ENCODE results near the gene SND1.

The SND1 gene

DNA sequence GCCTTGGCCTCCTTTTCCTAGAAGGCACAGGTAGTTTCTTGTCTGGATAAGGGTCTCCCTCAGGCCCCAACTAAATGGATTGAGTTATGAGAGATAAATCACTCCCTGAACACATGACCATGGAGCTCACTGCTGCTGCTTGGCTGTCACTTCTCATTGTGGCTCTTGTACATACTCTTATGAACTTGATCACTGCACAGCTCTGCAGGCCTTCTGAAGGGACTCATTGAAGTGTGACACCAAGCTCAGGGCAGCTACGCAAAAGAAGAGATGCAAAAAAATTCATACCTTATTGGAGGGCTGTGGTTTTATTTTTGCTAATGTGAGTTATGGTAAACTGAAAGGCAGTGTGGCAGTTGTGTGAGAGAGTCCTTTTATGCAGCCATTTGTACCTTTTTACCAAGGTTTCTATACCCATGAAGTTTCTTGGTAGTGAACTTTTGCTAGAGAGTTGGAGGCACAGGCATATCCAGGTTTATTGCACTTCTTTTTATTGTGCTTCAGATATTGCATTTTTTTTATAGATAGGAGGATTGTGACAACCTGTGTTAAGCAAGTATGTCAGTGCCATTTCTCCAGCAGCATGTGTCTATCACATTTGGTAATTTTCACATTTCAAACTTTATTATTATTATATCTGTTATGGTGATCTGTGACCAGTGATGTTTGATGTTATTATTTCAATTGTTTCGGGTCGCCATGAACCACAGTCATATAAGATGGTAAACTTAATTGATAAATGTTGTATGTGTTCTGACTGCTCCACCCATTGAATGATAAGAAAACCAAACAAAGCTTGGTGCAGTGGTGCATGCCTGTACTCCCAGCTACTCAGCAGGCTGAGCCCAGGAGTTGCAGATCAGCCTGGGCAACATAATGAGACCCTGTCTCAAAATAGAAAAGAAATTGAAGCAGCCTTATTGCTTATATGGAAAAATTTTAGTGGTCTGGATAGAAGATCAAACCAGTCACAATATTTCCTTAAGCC lies 278.6 kb downstream of the SND1 start:
- H3K9me3 Mint-ChIP-seq: no peaks in the 10 kb centered on the region
- peak overlapping the region; percentile 79 for H3K27ac Mint-ChIP-seq
- ATAC-seq (ENCODE audit: low read depth) (peak; percentile 90), DNase-seq (ENCODE audit: low spot score in 2 of 2) (peak; percentile 15 to 20)
- H3K27me3 Mint-ChIP-seq: no peaks in the 10 kb centered on the region
- H3K4me3 Mint-ChIP-seq: peak overlapping the region; percentile 86
- H3K4me1 Mint-ChIP-seq: peaks cover 62% of the 10 kb centered on the region
- peaks cover 14% of the 10 kb centered on the region for H3K36me3 Mint-ChIP-seq

DNA sequence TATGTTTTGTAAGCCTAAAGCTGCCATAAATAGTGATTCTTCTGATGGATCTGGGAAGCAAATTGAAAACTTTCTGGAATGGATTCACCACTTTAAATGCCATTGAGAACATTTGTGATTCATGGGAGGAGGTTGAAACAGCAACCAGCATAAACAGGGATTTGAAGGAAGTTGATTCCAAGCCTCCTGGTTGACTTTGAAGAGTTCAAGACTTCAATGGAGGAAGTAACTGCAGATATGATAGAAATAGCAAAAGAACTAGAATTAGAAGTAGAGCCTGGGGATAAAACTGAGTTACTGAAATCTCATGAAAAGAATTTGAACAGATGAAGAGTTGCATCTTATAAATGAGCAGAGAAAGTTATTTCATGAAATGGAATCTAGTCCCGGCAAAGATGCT lies 280.1 kb downstream of the SND1 start:
- Mint-ChIP-seq H3K27me3 (no peaks in the 10 kb centered on the region), H3K9me3 (no peaks in the 10 kb centered on the region), H3K36me3 (peaks cover 12% of the 10 kb centered on the region), H3K4me3 (no peak overlapping the region), H3K4me1 (peaks cover 64% of the 10 kb centered on the region), H3K27ac (peak overlapping the region; percentile 5)
- DNase-seq (ENCODE audit: low spot score in 2 of 2) (no peak), ATAC-seq (ENCODE audit: low read depth) (no peak)

DNA sequence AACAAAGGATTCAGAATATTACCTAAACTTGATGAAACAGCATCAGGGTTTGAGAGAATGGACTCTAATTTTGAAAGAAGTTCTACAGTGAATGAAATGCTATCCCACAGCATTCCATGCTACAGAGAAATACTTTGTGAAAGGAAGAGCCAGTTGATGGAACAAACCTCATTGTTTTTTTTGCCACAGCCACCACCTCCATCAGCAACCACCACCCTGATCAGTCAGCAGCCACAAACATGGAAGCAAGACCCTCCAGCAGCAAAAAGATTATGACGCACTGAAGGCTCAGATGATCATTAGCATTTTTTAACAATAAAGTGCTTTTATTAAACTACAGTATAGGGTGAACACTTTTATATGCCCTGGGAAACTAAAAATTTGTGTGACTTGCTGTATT lies 280.5 kb downstream of the SND1 start:
- DNase-seq (ENCODE audit: low spot score in 2 of 2) (no peak), ATAC-seq (ENCODE audit: low read depth) (no peak)
- H3K36me3 Mint-ChIP-seq: peaks cover 16% of the 10 kb centered on the region
- no peaks in the 10 kb centered on the region for H3K9me3 Mint-ChIP-seq
- no peak overlapping the region for H3K27ac Mint-ChIP-seq
- no peak overlapping the region for H3K4me3 Mint-ChIP-seq
- peaks cover 64% of the 10 kb centered on the region for H3K4me1 Mint-ChIP-seq
- no peaks in the 10 kb centered on the region for H3K27me3 Mint-ChIP-seq

DNA sequence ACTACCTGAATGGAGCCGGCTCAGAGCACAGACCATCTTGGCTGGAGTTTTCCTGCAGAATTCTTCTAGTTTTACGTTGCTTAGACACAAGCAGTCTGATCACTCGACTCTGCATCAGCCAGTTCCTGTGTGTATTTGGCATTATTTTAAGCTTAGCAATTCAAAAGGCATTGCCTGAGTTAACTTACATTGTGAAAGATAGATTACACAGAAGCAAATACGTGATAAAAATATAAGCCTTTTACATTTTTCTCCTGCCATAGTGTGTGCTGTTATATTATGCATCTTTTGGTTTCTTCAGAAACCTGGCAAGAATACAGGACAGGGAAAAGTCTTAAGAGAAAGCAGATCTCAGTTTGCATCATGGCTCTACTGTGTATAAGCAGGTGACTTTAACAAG lies 281.2 kb downstream of the SND1 start:
- Mint-ChIP-seq H3K9me3 (no peaks in the 10 kb centered on the region), H3K36me3 (peaks cover 17% of the 10 kb centered on the region), H3K27me3 (no peaks in the 10 kb centered on the region), H3K27ac (no peak overlapping the region), H3K4me1 (peaks cover 60% of the 10 kb centered on the region), H3K4me3 (no peak overlapping the region)
- ATAC-seq (ENCODE audit: low read depth) (no peak), DNase-seq (ENCODE audit: low spot score in 2 of 2) (no peak)

DNA sequence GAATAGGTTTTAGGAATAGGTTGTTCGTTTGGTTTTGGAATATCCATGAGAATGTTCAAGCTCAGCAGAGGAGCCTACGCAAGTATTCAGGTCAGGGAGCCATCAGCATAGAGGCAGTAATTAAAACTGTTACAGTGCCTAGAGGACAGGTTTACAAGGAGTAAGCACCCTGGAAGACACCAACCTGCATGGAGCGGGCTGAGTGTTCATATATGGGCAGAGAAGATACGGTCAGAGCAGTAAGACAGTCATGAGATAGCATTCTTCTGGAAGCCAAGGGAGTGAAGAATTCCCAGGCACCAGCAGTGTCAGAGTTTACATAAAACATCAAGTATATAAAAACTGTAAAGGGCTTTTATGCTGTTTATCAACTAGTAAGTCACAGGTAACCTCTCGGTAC lies 282.7 kb downstream of the SND1 start:
- Mint-ChIP-seq H3K4me1 (peaks cover 58% of the 10 kb centered on the region), H3K4me3 (no peak overlapping the region), H3K27me3 (no peaks in the 10 kb centered on the region), H3K36me3 (peaks cover 21% of the 10 kb centered on the region), H3K27ac (no peak overlapping the region), H3K9me3 (no peaks in the 10 kb centered on the region)
- no peak for ATAC-seq (ENCODE audit: low read depth)
- no peak for DNase-seq (ENCODE audit: low spot score in 2 of 2)

DNA sequence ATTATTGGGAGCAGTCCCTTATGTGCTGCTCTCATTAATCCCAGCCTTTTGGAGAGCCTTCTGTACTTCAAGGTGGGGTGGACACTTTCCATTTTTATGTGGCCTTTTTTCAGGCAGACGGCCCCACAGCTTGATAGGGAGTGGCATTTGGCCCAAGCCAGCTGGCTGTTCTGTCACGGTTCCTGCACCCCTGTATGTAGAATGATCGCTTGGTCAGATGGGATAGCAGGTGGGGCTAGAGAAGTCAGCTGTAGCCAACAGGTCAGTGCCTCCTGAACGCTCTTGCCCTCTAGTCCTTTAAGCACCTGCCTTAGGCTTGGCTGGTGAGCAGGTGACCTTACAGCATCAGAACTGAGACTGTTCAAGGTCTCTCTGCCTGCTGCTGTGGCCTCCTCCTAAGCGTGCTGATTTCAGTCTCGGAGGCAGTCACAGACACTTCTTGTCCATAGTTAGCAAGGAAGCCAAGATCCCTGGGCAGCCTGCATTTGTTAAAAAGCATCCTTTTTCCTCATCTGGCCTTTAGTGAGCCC lies 283.9 kb downstream of the SND1 start:
- ATAC-seq (ENCODE audit: low read depth) (no peak), DNase-seq (ENCODE audit: low spot score in 2 of 2) (no peak)
- Mint-ChIP-seq H3K9me3 (no peaks in the 10 kb centered on the region), H3K4me1 (peaks cover 50% of the 10 kb centered on the region), H3K27me3 (no peaks in the 10 kb centered on the region), H3K27ac (peak overlapping the region; percentile 25), H3K4me3 (no peak overlapping the region), H3K36me3 (peaks cover 20% of the 10 kb centered on the region)

DNA sequence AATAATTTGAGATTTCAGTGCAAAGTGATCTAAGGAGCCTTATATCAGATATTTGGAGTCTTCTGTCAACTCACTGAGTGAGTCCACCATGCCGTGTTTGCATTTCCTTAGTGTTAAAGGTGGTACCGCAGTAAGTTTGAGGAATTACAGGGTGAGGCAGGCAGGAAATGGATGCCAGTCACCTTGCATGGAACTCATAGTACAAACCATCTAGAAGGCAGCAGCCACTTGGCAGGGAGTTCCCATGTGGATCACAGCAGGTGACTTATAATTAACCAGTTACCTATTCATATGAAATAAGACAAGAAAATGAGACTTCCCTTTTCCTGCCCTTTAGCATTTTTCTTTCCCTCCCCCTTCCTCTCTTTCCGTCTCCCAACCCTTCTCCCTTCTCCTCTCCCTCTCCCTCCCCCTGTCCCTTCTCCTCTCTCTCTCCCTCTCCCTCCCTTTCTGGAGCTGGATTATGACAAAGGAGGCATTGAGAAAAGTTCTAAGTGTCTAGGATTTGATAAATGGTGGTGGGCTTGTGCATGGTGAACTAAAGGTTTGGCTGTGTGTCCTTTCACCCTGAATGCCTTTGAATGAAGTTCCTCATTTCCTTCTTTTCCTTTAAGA lies 285.2 kb downstream of the SND1 start:
- no peak overlapping the region for H3K27ac Mint-ChIP-seq
- no peaks in the 10 kb centered on the region for H3K9me3 Mint-ChIP-seq
- H3K36me3 Mint-ChIP-seq: peaks cover 18% of the 10 kb centered on the region
- no peaks in the 10 kb centered on the region for H3K27me3 Mint-ChIP-seq
- ATAC-seq (ENCODE audit: low read depth) (no peak), DNase-seq (ENCODE audit: low spot score in 2 of 2) (no peak)
- peaks cover 48% of the 10 kb centered on the region for H3K4me1 Mint-ChIP-seq
- no peak overlapping the region for H3K4me3 Mint-ChIP-seq

DNA sequence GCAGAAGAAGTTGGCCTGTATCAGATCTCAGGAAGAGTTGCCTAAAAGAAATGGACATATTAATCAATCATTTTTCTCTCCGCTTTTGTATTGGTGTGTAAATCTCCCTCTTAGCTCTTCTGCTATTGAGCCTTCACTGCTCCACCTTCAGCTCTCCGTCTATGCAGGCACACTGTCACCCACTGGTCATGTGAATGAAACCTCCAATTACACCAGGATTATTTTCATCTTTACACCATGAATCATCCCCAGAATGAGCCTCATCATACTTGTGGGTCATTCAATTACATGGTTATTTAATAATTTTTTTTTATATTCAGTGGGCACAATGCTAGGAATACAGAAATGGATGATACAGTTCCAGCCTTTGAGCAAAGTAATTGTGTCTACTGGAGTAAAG lies 286.6 kb downstream of the SND1 start:
- peaks cover 20% of the 10 kb centered on the region for H3K36me3 Mint-ChIP-seq
- H3K9me3 Mint-ChIP-seq: no peaks in the 10 kb centered on the region
- peaks cover 47% of the 10 kb centered on the region for H3K4me1 Mint-ChIP-seq
- ATAC-seq (ENCODE audit: low read depth) (no peak), DNase-seq (ENCODE audit: low spot score in 2 of 2) (no peak)
- H3K27ac Mint-ChIP-seq: no peak overlapping the region
- H3K4me3 Mint-ChIP-seq: no peak overlapping the region
- H3K27me3 Mint-ChIP-seq: no peaks in the 10 kb centered on the region

DNA sequence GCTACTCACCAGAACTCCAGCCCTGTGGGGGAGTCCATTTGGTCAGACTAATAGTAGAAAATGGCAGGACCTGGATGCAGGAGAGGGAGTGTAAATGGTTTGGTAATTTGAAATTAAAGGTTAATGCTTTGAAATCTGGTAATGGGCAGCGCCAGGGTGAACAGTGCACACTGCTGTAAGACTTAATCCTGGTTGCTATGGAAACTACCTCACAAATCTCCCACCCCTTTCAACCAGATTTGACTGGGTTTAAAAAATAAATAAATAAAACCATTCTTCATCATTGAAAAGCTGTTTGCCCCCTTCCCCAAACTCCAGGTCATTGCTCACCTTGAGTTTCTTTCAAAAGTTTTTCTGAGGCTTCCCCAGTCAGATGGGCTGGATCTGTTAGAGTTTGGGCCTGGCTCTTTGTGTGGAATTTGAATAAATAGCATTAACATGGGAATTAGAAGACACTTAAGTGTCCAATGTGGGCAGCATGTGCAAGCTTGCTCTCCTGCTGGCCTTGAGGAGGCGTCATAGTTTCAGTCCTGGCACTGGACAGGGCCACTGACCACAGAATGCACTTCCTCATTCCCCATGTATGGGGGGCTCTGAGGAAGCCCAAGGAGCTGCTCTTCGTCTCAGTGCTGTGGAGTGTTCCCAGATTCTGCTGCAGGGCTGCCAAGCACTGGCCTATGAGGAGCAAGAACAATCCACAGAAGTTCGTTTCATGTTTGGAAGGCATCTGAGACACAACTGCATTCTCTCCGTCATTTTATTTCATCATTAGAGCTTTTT lies 288.6 kb downstream of the SND1 start:
- Mint-ChIP-seq H3K27me3 (no peaks in the 10 kb centered on the region), H3K36me3 (peaks cover 20% of the 10 kb centered on the region), H3K9me3 (no peaks in the 10 kb centered on the region), H3K4me1 (peaks cover 31% of the 10 kb centered on the region), H3K4me3 (no peak overlapping the region), H3K27ac (no peak overlapping the region)
- DNase-seq (ENCODE audit: low spot score in 2 of 2) (no peak), ATAC-seq (ENCODE audit: low read depth) (no peak)

DNA sequence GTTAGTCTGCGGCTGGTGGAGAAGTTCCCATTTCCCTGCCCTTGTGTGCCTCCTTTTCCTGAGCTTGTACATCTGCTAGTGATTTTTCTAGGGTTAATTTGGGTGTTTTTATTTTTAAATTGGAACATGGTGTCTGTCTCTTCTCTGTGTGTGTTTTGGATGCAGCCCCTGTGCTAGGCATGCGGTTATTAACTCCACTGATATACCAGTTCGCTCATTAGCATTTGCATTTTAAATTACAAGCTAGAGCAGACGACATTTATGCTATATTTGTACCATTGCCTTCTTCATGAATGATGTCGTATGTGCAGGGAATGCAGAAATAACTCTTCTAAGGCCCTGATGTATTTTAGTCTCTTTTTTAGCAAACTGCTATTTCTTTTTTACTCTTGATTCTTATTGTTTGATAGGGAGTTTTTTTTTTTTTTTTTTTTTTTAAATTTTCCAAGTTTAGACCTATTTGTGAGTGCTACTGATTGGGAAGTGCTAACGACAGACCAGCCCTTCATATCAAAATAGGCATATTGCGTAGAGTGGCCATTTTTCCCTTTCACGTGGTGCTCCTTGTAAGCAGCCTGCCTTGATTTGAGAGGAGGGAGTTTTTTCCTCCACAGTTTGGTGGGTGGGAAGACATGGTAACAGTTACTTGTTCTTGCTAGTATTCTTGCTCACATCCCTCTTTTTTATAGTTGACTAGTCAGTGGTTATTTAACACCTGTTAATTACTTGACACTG lies 289.6 kb downstream of the SND1 start:
- H3K9me3 Mint-ChIP-seq: no peaks in the 10 kb centered on the region
- H3K27me3 Mint-ChIP-seq: no peaks in the 10 kb centered on the region
- peaks cover 28% of the 10 kb centered on the region for H3K4me1 Mint-ChIP-seq
- no peak overlapping the region for H3K4me3 Mint-ChIP-seq
- no peak for DNase-seq (ENCODE audit: low spot score in 2 of 2)
- no peak for ATAC-seq (ENCODE audit: low read depth)
- H3K36me3 Mint-ChIP-seq: peaks cover 25% of the 10 kb centered on the region
- H3K27ac Mint-ChIP-seq: no peak overlapping the region

DNA sequence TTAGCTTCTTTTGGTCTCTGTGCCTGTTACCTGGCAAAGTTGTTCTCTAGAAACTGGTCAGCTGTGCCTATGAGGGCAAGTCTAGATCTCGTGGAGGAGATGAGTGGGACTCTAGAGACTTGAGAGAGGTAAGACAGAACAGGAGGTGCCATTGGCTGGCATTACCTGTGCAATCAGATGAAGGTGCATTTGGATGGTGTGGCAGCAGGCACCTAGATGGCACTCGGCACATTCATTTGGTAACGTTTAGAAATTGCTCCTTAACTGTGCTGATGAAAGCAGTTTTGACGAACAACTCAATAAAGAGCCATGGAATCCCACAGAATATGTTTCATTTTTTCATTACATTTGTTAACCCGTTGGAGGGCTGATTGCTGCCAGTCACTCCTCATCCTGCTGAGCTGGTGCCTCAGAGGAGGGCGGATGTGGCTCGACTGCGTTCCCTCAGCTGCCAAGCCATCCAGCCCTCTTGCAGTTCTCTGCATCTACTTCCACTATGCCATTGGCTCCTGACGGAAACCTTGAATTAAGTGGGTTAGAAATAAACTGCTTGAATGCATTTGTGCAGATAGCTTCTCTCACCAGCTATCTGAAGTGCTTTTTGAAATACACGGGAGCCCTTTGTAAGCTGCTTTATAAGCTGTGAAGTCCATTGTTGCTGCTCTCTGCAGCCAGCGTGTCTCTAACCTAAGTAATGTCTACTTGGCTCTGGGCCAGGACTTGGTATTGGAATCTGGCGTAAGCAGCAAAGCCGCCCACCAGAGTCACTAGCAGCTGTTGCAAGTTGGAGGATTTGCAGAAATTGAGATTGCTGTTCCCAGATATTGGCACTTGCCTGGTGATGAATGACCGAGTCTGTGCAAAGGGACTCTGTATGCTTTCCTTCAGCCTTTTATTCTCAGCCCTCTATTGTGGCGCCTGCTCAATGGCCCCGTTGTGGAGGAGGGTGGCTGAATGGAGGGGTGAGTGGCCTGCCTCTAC lies 291.8 kb downstream of the SND1 start:
- H3K36me3 Mint-ChIP-seq: peaks cover 23% of the 10 kb centered on the region
- no peaks in the 10 kb centered on the region for H3K27me3 Mint-ChIP-seq
- no peak for ATAC-seq (ENCODE audit: low read depth)
- H3K9me3 Mint-ChIP-seq: no peaks in the 10 kb centered on the region
- no peak for DNase-seq (ENCODE audit: low spot score in 2 of 2)
- H3K27ac Mint-ChIP-seq: no peak overlapping the region
- peaks cover 24% of the 10 kb centered on the region for H3K4me1 Mint-ChIP-seq
- no peak overlapping the region for H3K4me3 Mint-ChIP-seq

DNA sequence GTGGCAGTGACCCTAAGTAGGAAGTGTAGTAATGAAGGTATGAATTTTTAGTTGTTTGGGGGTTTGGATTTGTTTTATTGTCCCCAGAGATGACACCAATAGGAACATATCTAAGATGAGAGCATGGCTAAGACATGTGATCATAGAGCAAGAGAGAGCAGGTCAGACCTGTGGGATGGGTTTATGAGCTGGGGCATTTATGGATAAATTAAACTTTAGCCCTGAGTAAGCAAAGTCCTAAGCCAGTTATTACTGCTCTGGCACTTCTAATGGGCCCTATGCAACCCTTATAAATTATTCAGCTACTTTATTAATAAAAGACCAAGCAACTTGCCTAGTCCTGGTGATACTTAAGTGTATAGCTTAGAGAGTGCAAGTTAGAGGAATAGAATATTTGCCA lies 294.1 kb downstream of the SND1 start:
- H3K9me3 Mint-ChIP-seq: no peaks in the 10 kb centered on the region
- H3K4me1 Mint-ChIP-seq: peaks cover 17% of the 10 kb centered on the region
- no peak overlapping the region for H3K4me3 Mint-ChIP-seq
- ATAC-seq (ENCODE audit: low read depth): no peak
- H3K36me3 Mint-ChIP-seq: peaks cover 26% of the 10 kb centered on the region
- no peak for DNase-seq (ENCODE audit: low spot score in 2 of 2)
- no peak overlapping the region for H3K27ac Mint-ChIP-seq
- no peaks in the 10 kb centered on the region for H3K27me3 Mint-ChIP-seq

All from memory B cell (primary cell).